ENCODE measurements around the gene KCNK3.
A peak's percentile ranks its signal among the peaks of the same experiment; 100 is the strongest.
"Not testable (repeated sequence)": the region's sequence is repeated elsewhere in the genome, so short reads cannot be mapped to it uniquely, and the experiment has no call there.

Gene KCNK3

DNA sequence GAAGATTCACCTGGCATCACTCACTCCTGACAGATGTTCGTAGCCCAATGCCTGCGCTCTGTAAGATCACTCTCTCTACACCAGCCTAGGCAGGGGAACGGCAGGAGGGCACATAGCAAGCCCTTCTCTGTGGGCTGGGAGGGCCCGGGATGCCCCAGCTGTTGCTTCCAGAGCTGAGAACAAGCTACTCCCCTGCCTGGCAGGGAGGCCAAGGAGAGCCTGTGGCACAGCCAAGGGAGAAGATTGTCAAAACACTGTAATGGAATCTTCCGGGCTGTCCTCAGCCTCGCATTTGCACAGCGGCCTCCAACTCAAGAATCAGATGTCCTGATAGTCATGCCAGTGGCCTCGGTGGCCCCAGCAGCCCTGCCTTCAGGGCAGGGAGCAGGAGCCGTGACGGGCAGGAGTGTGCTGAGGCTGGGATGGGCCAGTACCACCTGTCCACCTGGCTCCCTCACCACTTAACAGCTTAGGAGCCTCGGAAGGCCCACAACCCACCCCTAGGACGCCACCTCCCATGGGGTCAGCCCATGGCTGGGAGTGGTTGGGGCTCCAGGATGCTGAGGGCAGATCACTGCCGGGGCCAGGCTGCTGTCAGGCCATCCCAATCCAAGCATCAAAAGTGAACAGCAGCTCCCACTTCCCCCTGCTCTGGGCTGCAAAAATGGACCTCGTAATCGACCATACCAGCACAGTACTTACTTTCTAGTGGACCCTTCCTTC is 49.7 kb downstream of the KCNK3 start:
- TF ChIP-seq, protein P1, sequence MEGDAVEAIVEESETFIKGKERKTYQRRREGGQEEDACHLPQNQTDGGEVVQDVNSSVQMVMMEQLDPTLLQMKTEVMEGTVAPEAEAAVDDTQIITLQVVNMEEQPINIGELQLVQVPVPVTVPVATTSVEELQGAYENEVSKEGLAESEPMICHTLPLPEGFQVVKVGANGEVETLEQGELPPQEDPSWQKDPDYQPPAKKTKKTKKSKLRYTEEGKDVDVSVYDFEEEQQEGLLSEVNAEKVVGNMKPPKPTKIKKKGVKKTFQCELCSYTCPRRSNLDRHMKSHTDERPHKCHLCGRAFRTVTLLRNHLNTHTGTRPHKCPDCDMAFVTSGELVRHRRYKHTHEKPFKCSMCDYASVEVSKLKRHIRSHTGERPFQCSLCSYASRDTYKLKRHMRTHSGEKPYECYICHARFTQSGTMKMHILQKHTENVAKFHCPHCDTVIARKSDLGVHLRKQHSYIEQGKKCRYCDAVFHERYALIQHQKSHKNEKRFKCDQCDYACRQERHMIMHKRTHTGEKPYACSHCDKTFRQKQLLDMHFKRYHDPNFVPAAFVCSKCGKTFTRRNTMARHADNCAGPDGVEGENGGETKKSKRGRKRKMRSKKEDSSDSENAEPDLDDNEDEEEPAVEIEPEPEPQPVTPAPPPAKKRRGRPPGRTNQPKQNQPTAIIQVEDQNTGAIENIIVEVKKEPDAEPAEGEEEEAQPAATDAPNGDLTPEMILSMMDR (IDR thresholded peaks at IDR 0.05; ENCODE audit: control insufficient read depth, extremely low read depth, insufficient read depth), result no peak
- DNase-seq (ENCODE audit: low read depth), result no peak
- H3K4me3 ChIP-seq (ENCODE audit: low read depth, low read length), result no peak overlapping the region

DNA sequence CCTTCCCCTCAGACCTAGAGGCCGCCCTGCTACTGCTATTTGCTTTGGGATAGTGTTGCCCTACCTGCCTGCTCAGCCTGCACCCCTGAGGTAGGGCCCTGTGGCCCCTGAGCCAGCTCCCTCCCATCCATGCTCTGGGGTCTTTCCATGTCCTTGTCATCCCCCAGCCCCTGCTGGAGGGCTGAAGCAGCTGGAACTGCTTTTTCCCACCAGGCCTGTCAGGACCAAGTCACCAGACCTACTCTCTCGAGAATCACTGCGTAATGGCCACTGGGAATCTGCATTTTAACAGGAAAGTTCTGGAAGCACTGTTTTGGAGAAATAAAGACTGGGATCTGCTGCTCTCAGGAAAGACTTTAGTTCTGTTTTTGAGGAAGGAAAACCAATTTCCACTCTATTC is 51.3 kb downstream of the KCNK3 start:
- TF ChIP-seq, protein P1 (IDR thresholded peaks at IDR 0.05; ENCODE audit: control insufficient read depth, extremely low read depth, insufficient read depth), result no peak
- DNase-seq (ENCODE audit: low read depth), result no peak
- no peak overlapping the region for H3K4me3 ChIP-seq (ENCODE audit: low read depth, low read length)

DNA sequence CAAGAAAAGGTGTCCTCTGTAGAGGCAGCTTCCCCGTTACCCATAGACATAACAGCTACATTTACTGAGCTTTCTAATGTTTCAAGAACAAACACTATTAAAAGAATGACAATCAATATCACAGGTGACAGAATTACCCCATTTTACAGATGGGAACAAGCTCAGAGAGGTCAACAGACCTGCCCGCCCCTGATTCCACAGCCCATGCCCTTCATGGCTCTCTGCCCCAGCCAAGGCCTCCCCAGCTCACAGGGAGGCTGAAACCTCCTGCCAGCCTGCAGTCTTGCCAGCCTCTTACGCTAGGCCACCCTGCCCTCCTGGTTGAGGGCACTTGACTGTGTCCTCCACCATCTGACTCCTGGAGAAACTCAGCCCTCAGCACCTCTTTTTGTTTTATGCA is 52.4 kb downstream of the KCNK3 start:
- H3K4me3 ChIP-seq (ENCODE audit: low read depth, low read length), result no peak overlapping the region
- TF ChIP-seq, protein P1 (IDR thresholded peaks at IDR 0.05; ENCODE audit: control insufficient read depth, extremely low read depth, insufficient read depth), result no peak
- no peak for DNase-seq (ENCODE audit: low read depth)

DNA sequence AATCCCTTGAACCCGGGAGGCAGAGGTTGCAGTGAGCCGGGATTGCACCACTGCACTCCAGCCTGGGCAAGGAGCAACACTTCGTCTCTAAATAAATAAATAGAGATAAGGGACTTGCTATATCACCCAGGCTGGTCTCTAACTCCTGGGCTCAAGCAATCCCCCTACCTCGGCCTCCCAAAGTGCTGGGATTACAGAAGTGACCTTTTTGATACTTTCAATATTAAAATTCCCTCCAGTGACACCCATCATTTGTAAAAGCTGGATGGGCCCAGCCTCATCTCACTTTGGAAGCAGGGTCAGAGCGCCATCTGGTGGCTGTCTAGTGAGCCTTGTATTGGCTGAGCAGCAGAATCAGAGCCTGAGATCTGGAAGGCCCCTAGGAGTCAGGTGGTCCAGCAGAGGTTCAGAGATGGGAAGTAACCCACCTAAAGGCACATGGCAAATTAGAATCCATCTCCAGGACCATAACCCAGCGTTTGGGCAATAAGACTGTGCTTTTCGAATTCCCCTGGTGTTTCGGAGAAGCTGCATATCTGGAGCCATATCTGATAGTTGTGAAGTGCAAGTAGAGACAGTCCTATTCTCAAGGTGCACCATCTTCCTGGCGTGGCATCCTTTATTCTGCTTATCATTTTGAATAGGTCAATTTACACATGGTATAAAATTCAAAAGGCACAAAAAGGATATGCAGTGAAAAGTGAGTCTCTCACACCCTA is 53.2 kb downstream of the KCNK3 start:
- DNase-seq (ENCODE audit: low read depth), result peak; percentile 38
- no peak overlapping the region for H3K4me3 ChIP-seq (ENCODE audit: low read depth, low read length)
- TF ChIP-seq, protein P1 (IDR thresholded peaks at IDR 0.05; ENCODE audit: control insufficient read depth, extremely low read depth, insufficient read depth), result peak; percentile 85

DNA sequence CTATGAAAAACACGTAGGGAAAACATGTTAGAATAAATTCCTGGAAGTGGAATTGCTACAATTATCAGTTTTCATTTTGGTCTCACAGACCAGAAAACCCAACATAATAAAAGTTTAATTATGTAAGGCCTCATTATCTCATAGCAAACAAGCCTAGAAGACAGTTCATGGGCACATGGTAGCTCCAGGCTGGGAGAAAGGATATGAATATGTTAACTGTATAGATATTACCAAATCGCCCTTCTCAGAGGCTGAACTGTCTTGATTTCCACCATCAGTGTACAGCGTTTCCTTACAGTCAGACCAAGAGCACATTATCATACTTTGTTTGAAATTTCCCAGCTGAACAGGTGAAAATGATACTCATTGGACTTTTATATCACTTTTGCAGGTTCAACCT is 54.4 kb downstream of the KCNK3 start:
- no peak for DNase-seq (ENCODE audit: low read depth)
- H3K4me3 ChIP-seq (ENCODE audit: low read depth, low read length), result no peak overlapping the region
- TF ChIP-seq, protein P1 (IDR thresholded peaks at IDR 0.05; ENCODE audit: control insufficient read depth, extremely low read depth, insufficient read depth), result no peak

DNA sequence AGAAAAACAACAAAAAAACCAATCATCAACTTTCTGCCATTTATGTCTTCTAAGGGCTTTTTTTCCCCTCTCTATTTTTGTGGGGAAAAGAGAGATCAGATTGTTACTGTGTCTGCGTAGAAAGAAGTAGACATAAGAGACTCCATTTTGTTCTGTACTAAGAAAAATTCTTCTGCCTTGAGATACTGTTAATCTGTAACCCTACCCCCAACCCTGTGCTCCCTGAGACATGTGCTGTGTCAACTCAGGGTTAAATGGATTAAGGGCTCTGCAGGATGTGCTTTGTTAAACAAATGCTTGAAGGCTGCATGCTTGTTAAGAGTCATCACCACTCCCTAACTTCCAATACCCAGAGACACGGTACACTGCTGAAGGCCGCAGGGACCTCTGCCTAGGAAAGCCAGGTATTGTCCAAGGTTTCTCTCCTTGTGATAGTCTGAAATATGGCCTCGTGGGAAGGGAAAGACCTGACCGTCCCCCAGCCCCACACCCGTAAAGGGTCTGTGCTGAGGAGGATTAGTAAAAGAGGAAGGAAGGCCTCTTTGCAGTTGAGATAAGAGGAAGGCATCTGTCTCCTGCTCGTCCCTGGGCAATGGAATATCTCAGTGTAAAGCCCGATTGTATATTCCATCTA is 57.4 kb downstream of the KCNK3 start:
- not testable (repeated sequence) for DNase-seq (ENCODE audit: low read depth); H3K4me3 ChIP-seq (ENCODE audit: low read depth, low read length)

DNA sequence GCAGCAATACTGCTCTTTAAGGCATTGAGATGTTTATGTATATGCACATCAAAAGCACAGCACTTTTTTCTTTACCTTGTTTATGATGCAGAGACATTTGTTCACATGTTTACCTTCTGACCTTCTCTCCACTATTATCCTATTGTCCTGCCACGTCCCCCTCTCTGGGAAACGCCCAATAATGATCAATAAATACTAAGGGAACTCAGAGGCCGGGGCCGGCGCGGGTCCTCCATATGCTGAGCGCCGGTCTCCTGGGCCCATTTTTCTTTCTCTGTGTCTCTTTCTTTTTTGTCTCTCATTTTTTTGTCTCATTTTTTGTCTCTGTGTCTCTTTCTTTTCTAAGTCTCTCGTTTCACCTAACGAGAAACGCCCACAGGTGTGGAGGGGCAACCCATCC is 57.9 kb downstream of the KCNK3 start:
- DNase-seq (ENCODE audit: low read depth), result not testable (repeated sequence)

More for the DNA sequence above, 57.9 kb downstream of the KCNK3 start:
- H3K4me3 ChIP-seq (ENCODE audit: low read depth, low read length), result not testable (repeated sequence)
